Measurements from ENCODE around the gene NUTM1. TPM values are rescaled to one million over a fixed set of nuclear protein-coding genes. Genes with fewer than 3 reads are reported as not detected.

The NUTM1 gene
- polyA plus RNA-seq, 1 donor (not counting 4 experiments of a cell fraction or from before 2014, with no cell fraction given) = not detected

GRCh38 chr15:34365091-34365825 lies 22.1 kb downstream of the NUTM1 start:
- H3K4me3 ChIP-seq (ENCODE audit: control insufficient read depth in 2 of 3, extremely low read depth in 1 of 3, insufficient read depth in 2 of 3, low read depth in 1 of 3, low read length in 3 of 3) = peak overlapping the region in 2 of 3 experiments; percentile 80 to 90
- no peak overlapping the region for H2AFZ ChIP-seq (ENCODE audit: control insufficient read depth, low read length)
- no peaks in the 10 kb centered on the region for H3K9me3 ChIP-seq (ENCODE audit: control insufficient read depth, low read depth, low read length)
- peaks cover 24% of the 10 kb centered on the region for H3K4me1 ChIP-seq (ENCODE audit: control insufficient read depth, extremely low read depth, insufficient read depth, low read length)
- H3K27me3 ChIP-seq (ENCODE audit: control insufficient read depth, extremely low read depth, insufficient read depth, low read length) = no peaks in the 10 kb centered on the region
- H3K4me2 ChIP-seq (ENCODE audit: control insufficient read depth, extremely low read depth, insufficient read depth, low read depth, low read length) = peak overlapping the region; percentile 66
- dilution Hi-C loops (cut with MboI; ENCODE audit: extremely low pct_ligation_motif_present, low sequenced_read_pairs) = no loop called here
- no peak for FAIRE-seq
- DNase-seq (ENCODE audit: low read depth, low spot score) = no peak
- no peak overlapping the region for H3K9ac ChIP-seq (ENCODE audit: control insufficient read depth, extremely low read depth, insufficient read depth, low read length)
- peaks cover 3% of the 10 kb centered on the region for H4K20me1 ChIP-seq (ENCODE audit: control insufficient read depth, extremely low read depth, insufficient read depth, low read length)
- peaks cover 12 to 38% of the 10 kb centered on the region in 2 experiments for H3K36me3 ChIP-seq (ENCODE audit: control insufficient read depth in 2 of 2, extremely low read depth in 1 of 2, insufficient read depth in 2 of 2, low read length in 2 of 2)
- TF ChIP-seq CTCF (optimal IDR thresholded peaks at IDR 0.05 in 1 of 3, IDR thresholded peaks at IDR 0.05 in 1 of 3, conservative IDR thresholded peaks at IDR 0.05 in 1 of 3; ENCODE audit: extremely low read depth in 1 of 3, insufficient read depth in 2 of 3, low read length in 3 of 3) (no peak), EZH2 (IDR thresholded peaks at IDR 0.05; ENCODE audit: low read length) (no peak)
- H3K27ac ChIP-seq (ENCODE audit: control insufficient read depth, insufficient read depth, low read length) = no peak overlapping the region
- H3K9me1 ChIP-seq (ENCODE audit: control insufficient read depth, extremely low read depth, insufficient read depth, low read length) = peaks cover 6% of the 10 kb centered on the region
- peaks cover 24% of the 10 kb centered on the region for H3K79me2 ChIP-seq (ENCODE audit: control insufficient read depth, insufficient read depth, low read length)

GRCh38 chr15:34365836-34366235 lies 22.7 kb downstream of the NUTM1 start:
- peak overlapping the region; percentile 74 for H3K9ac ChIP-seq (ENCODE audit: control insufficient read depth, extremely low read depth, insufficient read depth, low read length)
- H3K9me1 ChIP-seq (ENCODE audit: control insufficient read depth, extremely low read depth, insufficient read depth, low read length) = peaks cover 3% of the 10 kb centered on the region
- DNase-seq (ENCODE audit: low read depth, low spot score) (no peak), FAIRE-seq (no peak)
- TF ChIP-seq EZH2 (IDR thresholded peaks at IDR 0.05; ENCODE audit: low read length) (no peak), CTCF (optimal IDR thresholded peaks at IDR 0.05 in 1 of 3, IDR thresholded peaks at IDR 0.05 in 1 of 3, conservative IDR thresholded peaks at IDR 0.05 in 1 of 3; ENCODE audit: extremely low read depth in 1 of 3, insufficient read depth in 2 of 3, low read length in 3 of 3) (no peak)
- no peaks in the 10 kb centered on the region for H3K27me3 ChIP-seq (ENCODE audit: control insufficient read depth, extremely low read depth, insufficient read depth, low read length)
- no peaks in the 10 kb centered on the region for H3K9me3 ChIP-seq (ENCODE audit: control insufficient read depth, low read depth, low read length)
- H4K20me1 ChIP-seq (ENCODE audit: control insufficient read depth, extremely low read depth, insufficient read depth, low read length) = peaks cover 3% of the 10 kb centered on the region
- H3K27ac ChIP-seq (ENCODE audit: control insufficient read depth, insufficient read depth, low read length) = no peak overlapping the region
- H3K79me2 ChIP-seq (ENCODE audit: control insufficient read depth, insufficient read depth, low read length) = peaks cover 24% of the 10 kb centered on the region
- no peak overlapping the region for H2AFZ ChIP-seq (ENCODE audit: control insufficient read depth, low read length)
- peak overlapping the region; percentile 66 for H3K4me2 ChIP-seq (ENCODE audit: control insufficient read depth, extremely low read depth, insufficient read depth, low read depth, low read length)
- H3K4me3 ChIP-seq (ENCODE audit: control insufficient read depth in 2 of 3, extremely low read depth in 1 of 3, insufficient read depth in 2 of 3, low read depth in 1 of 3, low read length in 3 of 3) = peak overlapping the region; percentile 73 to 90 (median 80)
- H3K4me1 ChIP-seq (ENCODE audit: control insufficient read depth, extremely low read depth, insufficient read depth, low read length) = peaks cover 18% of the 10 kb centered on the region
- H3K36me3 ChIP-seq (ENCODE audit: control insufficient read depth in 2 of 2, extremely low read depth in 1 of 2, insufficient read depth in 2 of 2, low read length in 2 of 2) = peaks cover 12 to 34% of the 10 kb centered on the region in 2 experiments
- dilution Hi-C loops (cut with MboI; ENCODE audit: extremely low pct_ligation_motif_present, low sequenced_read_pairs) = no loop called here

Data from keratinocyte (primary cell).